ENCODE measurements around the gene EZH2. TPM values are rescaled to one million over a fixed set of nuclear protein-coding genes. Genes with fewer than 3 reads are reported as not detected.

EZH2 gene
- total RNA-seq, 4 donors from 2014 or later: 1.0 to 3.7 (median 1.7) TPM

GRCh38 chr7:148865283-148865682 lies 18.8 kb downstream of the EZH2 start:
- DNase-seq: no peak
- intact Hi-C loops (cut with DNase I; ENCODE audit: low total_unique reads) (loop anchor here (10.0 kb wide), 1 partner anchor 280 kb away; no protein-coding TSS in a partner anchor), in situ Hi-C loops (cut with MboI; ENCODE audit: low sequenced_read_pairs in 4 of 4) (loop anchor here in 1 of 4 donors (25.0 kb wide), 1 partner anchor 97 kb away; no protein-coding TSS in a partner anchor)
- TF ChIP-seq CTCF (IDR thresholded peaks at IDR 0.05 in 4 of 5, conservative IDR thresholded peaks at IDR 0.05 in 1 of 5) (no peak), POLR2A (IDR thresholded peaks at IDR 0.05) (no peak)
- Histone ChIP-seq H3K36me3 (no peaks in the 10 kb centered on the region), H3K27ac (no peak overlapping the region), H3K4me3 (no peak overlapping the region), H3K9me3 (no peaks in the 10 kb centered on the region), H3K27me3 (no peaks in the 10 kb centered on the region), H3K4me1 (no peaks in the 10 kb centered on the region)
- ATAC-seq: no peak

GRCh38 chr7:148863324-148863723 lies 20.8 kb downstream of the EZH2 start:
- ATAC-seq: no peak
- in situ Hi-C loops (cut with MboI; ENCODE audit: low sequenced_read_pairs in 4 of 4): loop anchor here in 1 of 4 donors (25.0 kb wide), 1 partner anchor 99 kb away; no protein-coding TSS in a partner anchor
- no peak for DNase-seq
- no peaks in the 10 kb centered on the region for H3K4me1 ChIP-seq
- no peaks in the 10 kb centered on the region for H3K27me3 ChIP-seq
- no peak overlapping the region for H3K4me3 ChIP-seq
- intact Hi-C loops (cut with DNase I; ENCODE audit: low total_unique reads): loop anchor here (10.0 kb wide), 1 partner anchor 279 kb away; no protein-coding TSS in a partner anchor
- no peaks in the 10 kb centered on the region for H3K9me3 ChIP-seq
- no peaks in the 10 kb centered on the region for H3K36me3 ChIP-seq
- TF ChIP-seq POLR2A (IDR thresholded peaks at IDR 0.05) (no peak), CTCF (IDR thresholded peaks at IDR 0.05 in 4 of 5, conservative IDR thresholded peaks at IDR 0.05 in 1 of 5) (no peak)
- H3K27ac ChIP-seq: no peak overlapping the region

GRCh38 chr7:148862481-148862880 lies 21.6 kb downstream of the EZH2 start:
- H3K4me1 ChIP-seq: no peaks in the 10 kb centered on the region
- H3K27ac ChIP-seq: no peak overlapping the region
- in situ Hi-C loops (cut with MboI; ENCODE audit: low sequenced_read_pairs in 4 of 4): loop anchor here in 1 of 4 donors (25.0 kb wide), 1 partner anchor 100 kb away; no protein-coding TSS in a partner anchor
- no peaks in the 10 kb centered on the region for H3K27me3 ChIP-seq
- ATAC-seq (no peak), DNase-seq (no peak)
- H3K36me3 ChIP-seq: no peaks in the 10 kb centered on the region
- H3K4me3 ChIP-seq: no peak overlapping the region
- intact Hi-C loops (cut with DNase I; ENCODE audit: low total_unique reads): loop anchor here (10.0 kb wide), 1 partner anchor 278 kb away; no protein-coding TSS in a partner anchor
- TF ChIP-seq POLR2A (IDR thresholded peaks at IDR 0.05) (no peak), CTCF (IDR thresholded peaks at IDR 0.05 in 4 of 5, conservative IDR thresholded peaks at IDR 0.05 in 1 of 5) (no peak)
- no peaks in the 10 kb centered on the region for H3K9me3 ChIP-seq

- ATAC-seq (no peak), DNase-seq (no peak)
- Histone ChIP-seq H3K27me3 (no peaks in the 10 kb centered on the region), H3K4me1 (no peaks in the 10 kb centered on the region), H3K4me3 (no peak overlapping the region), H3K36me3 (no peaks in the 10 kb centered on the region), H3K27ac (no peak overlapping the region), H3K9me3 (no peaks in the 10 kb centered on the region)
- intact Hi-C loops (cut with DNase I; ENCODE audit: low total_unique reads) (no loop called here), in situ Hi-C loops (cut with MboI; ENCODE audit: low sequenced_read_pairs in 4 of 4) (loop anchor here in 2 of 4 donors (10.0 to 25.0 kb wide), 2 partner anchors 104 to 106 kb away; no protein-coding TSS in a partner anchor)
- TF ChIP-seq CTCF (IDR thresholded peaks at IDR 0.05 in 4 of 5, conservative IDR thresholded peaks at IDR 0.05 in 1 of 5) (no peak), POLR2A (IDR thresholded peaks at IDR 0.05) (no peak)
Measured at GRCh38 chr7:148858489-148858888, 25.6 kb downstream of the EZH2 start.
